ENCODE measurements around the gene GRAP2. TPM values are rescaled to one million over a fixed set of nuclear protein-coding genes. Genes with fewer than 3 reads are reported as not detected.

GRAP2 gene
- total RNA-seq, 1 donor from 2014 or later, result 4.2 TPM

DNA sequence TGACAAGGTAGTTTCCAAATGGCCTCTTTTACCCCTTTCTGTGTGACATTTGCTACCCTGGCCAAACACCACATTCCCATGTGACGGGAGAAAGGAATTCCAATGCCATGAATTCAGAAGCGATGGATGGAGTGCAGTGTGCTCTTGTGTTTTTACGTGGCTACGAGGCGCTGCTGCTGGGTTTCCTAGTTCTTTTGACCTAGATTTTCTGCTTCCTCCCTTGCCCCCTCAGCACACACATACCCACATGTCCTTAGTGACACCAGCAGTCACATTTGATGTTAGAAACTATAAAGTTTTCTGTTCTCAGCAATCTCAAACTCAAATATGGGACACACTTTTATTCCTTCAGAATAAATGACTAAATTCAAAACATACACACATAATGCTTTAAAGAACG, 51.5 kb downstream of the GRAP2 start:
- H3K36me3 Mint-ChIP-seq (ENCODE audit: low read depth), result peaks cover 10% of the 10 kb centered on the region
- H3K9me3 Mint-ChIP-seq, result no peaks in the 10 kb centered on the region
- H3K4me3 Mint-ChIP-seq, result no peak overlapping the region
- no peak for ATAC-seq (ENCODE audit: low read depth)
- no peak overlapping the region for H3K27ac Mint-ChIP-seq
- H3K4me1 Mint-ChIP-seq, result peaks cover 67% of the 10 kb centered on the region
- no peak for DNase-seq
- no peaks in the 10 kb centered on the region for H3K27me3 Mint-ChIP-seq
- TF ChIP-seq, protein P1, sequence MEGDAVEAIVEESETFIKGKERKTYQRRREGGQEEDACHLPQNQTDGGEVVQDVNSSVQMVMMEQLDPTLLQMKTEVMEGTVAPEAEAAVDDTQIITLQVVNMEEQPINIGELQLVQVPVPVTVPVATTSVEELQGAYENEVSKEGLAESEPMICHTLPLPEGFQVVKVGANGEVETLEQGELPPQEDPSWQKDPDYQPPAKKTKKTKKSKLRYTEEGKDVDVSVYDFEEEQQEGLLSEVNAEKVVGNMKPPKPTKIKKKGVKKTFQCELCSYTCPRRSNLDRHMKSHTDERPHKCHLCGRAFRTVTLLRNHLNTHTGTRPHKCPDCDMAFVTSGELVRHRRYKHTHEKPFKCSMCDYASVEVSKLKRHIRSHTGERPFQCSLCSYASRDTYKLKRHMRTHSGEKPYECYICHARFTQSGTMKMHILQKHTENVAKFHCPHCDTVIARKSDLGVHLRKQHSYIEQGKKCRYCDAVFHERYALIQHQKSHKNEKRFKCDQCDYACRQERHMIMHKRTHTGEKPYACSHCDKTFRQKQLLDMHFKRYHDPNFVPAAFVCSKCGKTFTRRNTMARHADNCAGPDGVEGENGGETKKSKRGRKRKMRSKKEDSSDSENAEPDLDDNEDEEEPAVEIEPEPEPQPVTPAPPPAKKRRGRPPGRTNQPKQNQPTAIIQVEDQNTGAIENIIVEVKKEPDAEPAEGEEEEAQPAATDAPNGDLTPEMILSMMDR (IDR thresholded peaks at IDR 0.05), result no peak
- CTCF ChIA-PET, result interaction anchor here (1.2 kb wide), 1 partner anchor 72 kb away, joined by 3 read pairs; no protein-coding TSS in a partner anchor
- POLR2A ChIA-PET, result no interaction called here
- intact Hi-C loops (cut with micrococcal nuclease), result no loop called here

DNA sequence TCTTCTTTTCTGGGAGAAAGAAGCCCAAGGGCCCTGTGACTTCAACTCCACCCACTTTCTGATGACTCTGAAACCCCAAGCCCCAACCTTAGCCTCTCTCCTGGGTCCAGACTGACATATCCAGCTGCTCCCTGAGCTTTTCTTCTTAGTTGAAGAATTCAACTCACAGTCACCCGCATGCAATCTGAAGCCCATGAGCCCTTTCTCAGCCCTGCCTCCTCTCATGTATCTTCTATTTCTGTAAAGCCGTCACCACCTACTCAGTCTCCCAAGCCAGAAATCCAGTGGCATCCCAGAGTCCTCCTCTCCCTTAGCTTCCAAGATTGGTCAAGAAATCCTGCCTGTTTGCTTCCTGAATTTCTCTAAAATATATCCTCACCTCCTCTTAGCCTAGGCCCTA, 52.2 kb downstream of the GRAP2 start:
- ChIA-PET CTCF (interaction anchor here (1.2 kb wide), 1 partner anchor 71 kb away, joined by 3 read pairs; no protein-coding TSS in a partner anchor), POLR2A (no interaction called here)
- no peak overlapping the region for H3K4me3 Mint-ChIP-seq
- no peak for ATAC-seq (ENCODE audit: low read depth)
- intact Hi-C loops (cut with micrococcal nuclease), result no loop called here
- peaks cover 2% of the 10 kb centered on the region for H3K27me3 Mint-ChIP-seq
- no peak overlapping the region for H3K27ac Mint-ChIP-seq
- TF ChIP-seq, protein P1 (IDR thresholded peaks at IDR 0.05), result no peak
- H3K9me3 Mint-ChIP-seq, result no peaks in the 10 kb centered on the region
- peaks cover 65% of the 10 kb centered on the region for H3K4me1 Mint-ChIP-seq
- H3K36me3 Mint-ChIP-seq (ENCODE audit: low read depth), result peaks cover 14% of the 10 kb centered on the region
- no peak for DNase-seq

DNA sequence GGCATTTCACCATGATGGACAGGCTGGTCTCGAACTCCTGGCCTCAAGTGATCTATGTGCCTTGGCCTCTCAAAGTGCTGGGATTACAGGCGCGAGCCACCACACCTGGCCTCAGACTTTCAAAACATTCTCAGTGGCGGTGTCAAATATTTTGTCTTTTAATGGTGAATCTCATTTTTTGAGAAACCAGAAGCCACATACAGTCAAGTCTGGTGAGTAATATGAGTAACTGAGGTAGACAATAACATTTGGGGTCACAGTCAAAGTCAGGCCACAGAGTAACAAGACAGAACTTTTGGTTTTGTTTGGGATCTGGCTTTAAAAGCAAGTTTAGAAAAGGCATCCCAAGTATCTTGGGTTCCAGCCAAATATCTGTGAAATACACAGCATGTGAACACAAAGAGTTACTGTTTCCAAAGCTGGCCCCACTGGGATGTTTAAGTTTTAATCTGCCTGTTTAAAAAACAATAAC, 53.7 kb downstream of the GRAP2 start:
- ChIA-PET POLR2A (no interaction called here), CTCF (no interaction called here)
- Mint-ChIP-seq H3K9me3 (no peaks in the 10 kb centered on the region), H3K4me3 (no peak overlapping the region), H3K4me1 (peaks cover 60% of the 10 kb centered on the region), H3K36me3 (ENCODE audit: low read depth) (peaks cover 19% of the 10 kb centered on the region), H3K27me3 (peaks cover 7% of the 10 kb centered on the region), H3K27ac (no peak overlapping the region)
- TF ChIP-seq, protein P1 (IDR thresholded peaks at IDR 0.05), result no peak
- no peak for DNase-seq
- intact Hi-C loops (cut with micrococcal nuclease), result no loop called here
- no peak for ATAC-seq (ENCODE audit: low read depth)

GRCh38 chr22:39955675-39956074, 54.8 kb downstream of the GRAP2 start:
- no peak overlapping the region for H3K27ac Mint-ChIP-seq
- no peak overlapping the region for H3K4me3 Mint-ChIP-seq
- CTCF ChIA-PET, result no interaction called here
- H3K27me3 Mint-ChIP-seq, result peaks cover 10% of the 10 kb centered on the region
- ATAC-seq (ENCODE audit: low read depth) (no peak), DNase-seq (no peak)
- peaks cover 50% of the 10 kb centered on the region for H3K4me1 Mint-ChIP-seq
- peaks cover 28% of the 10 kb centered on the region for H3K36me3 Mint-ChIP-seq (ENCODE audit: low read depth)
- TF ChIP-seq, protein P1 (IDR thresholded peaks at IDR 0.05), result no peak
- POLR2A ChIA-PET, result no interaction called here
- H3K9me3 Mint-ChIP-seq, result no peaks in the 10 kb centered on the region
- intact Hi-C loops (cut with micrococcal nuclease), result no loop called here

DNA sequence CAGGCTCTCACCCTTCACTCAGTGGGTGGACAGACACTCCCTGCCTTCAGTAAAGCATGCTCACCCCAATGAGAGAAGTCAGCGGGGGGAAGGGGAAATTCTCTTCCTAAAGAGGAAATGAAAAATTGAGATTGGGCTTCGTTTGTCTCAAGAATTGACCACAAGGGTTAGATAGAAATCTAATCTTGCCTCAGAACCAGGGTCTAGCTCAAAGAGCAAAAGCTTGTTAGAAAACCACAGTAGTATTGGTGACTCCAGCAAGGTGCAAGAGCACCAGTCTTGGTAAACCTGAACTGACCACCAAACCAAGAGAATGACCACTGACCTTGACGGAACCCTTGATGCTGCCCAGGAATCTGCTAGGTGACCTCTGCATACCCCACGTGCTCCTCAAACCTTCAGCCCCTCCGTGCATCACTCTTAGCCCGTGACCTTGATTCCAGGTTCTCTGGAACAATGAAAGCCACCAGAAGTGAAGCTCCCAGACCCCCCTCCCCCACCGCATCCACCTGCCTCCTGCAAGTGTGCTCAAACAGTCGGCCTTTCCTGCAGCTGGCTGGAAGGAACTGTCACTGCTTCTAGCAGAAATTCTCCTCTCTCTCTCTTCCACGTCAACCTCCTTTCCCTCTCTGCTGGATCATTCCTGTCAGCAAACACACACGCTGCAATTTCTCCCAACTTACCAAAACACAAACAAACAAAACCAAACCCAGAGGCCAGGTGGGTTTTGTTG, 56.2 kb downstream of the GRAP2 start:
- peaks cover 40% of the 10 kb centered on the region for H3K36me3 Mint-ChIP-seq (ENCODE audit: low read depth)
- ATAC-seq (ENCODE audit: low read depth) (peak; percentile 52), DNase-seq (no peak)

More for the DNA sequence above, 56.2 kb downstream of the GRAP2 start:
- H3K9me3 Mint-ChIP-seq, result no peaks in the 10 kb centered on the region
- POLR2A ChIA-PET, result no interaction called here
- H3K4me3 Mint-ChIP-seq, result no peak overlapping the region
- TF ChIP-seq, protein P1 (IDR thresholded peaks at IDR 0.05), result no peak
- H3K27me3 Mint-ChIP-seq, result peaks cover 10% of the 10 kb centered on the region
- CTCF ChIA-PET, result no interaction called here
- H3K4me1 Mint-ChIP-seq, result peaks cover 45% of the 10 kb centered on the region
- intact Hi-C loops (cut with micrococcal nuclease), result no loop called here
- H3K27ac Mint-ChIP-seq, result no peak overlapping the region

Measured in activated B cell treated with CpG ODN at 0.5 μM for 24 hours (primary cell).